ENCODE measurements around the gene ZNF189.

ZNF189 gene
- long read RNA-seq, donor 1, partial matches to known transcripts = 0 of 6 reads
- long read RNA-seq, donor 1, other reads (novel, unspliced or antisense) = 0 of 6 reads
- long read RNA-seq, donor 2, partial matches to known transcripts = 0 of 3 reads
- long read RNA-seq, donor 2, other reads (novel, unspliced or antisense) = 0 of 3 reads
- long read RNA-seq, donor 3, partial matches to known transcripts = 0 of 2 reads
- long read RNA-seq, donor 3, other reads (novel, unspliced or antisense) = 0 of 2 reads
- long read RNA-seq, donor 4, transcript ZNF189-203 (3 exons, 3,134 nt) = major isoform, 5 of 9 reads
- long read RNA-seq, donor 4, partial matches to known transcripts = 0 of 9 reads
- long read RNA-seq, donor 4, other reads (novel, unspliced or antisense) = 0 of 9 reads
- long read RNA-seq, donor 5, transcript ZNF189-203 (3 exons, 3,134 nt) = major isoform, 6 of 616 reads
- long read RNA-seq, donor 5, partial matches to known transcripts = 373 of 616 reads
- long read RNA-seq, donor 5, other reads (novel, unspliced or antisense) = 236 of 616 reads
- long read RNA-seq, donor 6, partial matches to known transcripts = 0 of 6 reads
- long read RNA-seq, donor 6, other reads (novel, unspliced or antisense) = 0 of 6 reads
- long read RNA-seq, donor 7, transcript ZNF189-203 (3 exons, 3,134 nt) = major isoform, 9 of 10 reads
- long read RNA-seq, donor 7, partial matches to known transcripts = 0 of 10 reads
- long read RNA-seq, donor 7, other reads (novel, unspliced or antisense) = 0 of 10 reads
- long read RNA-seq, donor 8, partial matches to known transcripts = 9 of 14 reads
- long read RNA-seq, donor 8, other reads (novel, unspliced or antisense) = 0 of 14 reads

DNA sequence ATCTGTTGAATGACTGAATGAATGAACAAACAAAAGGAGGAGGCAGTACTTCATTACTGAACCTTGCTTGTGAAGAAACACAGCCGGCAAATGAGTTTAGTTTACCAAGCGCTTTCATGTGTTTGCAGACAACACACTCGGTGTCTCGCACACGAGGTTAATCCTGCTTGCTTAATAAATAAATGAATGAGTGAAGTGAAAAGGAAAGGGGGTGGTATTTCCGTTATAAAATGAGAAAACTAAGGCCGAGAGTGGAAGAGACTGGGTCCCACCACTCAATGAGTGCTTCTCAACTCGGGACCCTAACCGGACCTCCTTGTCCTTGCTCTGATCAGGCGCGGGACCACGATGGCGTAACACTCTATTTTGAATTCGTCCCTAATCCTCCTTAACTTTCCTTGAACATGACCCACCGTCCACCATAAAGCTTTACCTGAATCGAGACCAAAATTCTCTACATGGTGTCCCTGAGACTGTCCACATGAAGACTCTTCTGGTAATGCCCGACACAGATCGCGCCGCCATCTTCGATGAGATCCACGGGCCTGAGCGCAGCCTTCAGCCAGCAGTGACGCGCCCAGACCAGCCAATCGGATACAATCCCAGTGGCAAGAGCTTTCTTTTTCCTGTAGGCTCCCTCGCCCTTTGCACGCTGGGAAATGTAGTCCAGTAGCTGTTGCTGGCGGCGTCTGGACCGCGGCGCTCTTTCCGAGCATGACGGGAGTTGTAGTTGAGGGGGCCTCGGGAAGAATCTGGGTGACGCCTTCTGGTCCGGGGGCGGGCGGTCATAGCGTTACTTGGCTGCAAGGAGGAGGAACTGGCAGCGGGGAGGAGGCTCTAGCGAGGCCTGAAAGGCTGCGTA, at the start of gene ZNF189, which contains the start of gene MRPL50:
Gene ZNF189, plus strand, starts transcription at position 784 of the 862 bp plus-strand sequence. CDS start 306 bp downstream, outside the sequence.
Gene MRPL50, minus strand, starts transcription at position 551 of the 862 bp plus-strand sequence. Its CDS starts 26 bp downstream, at position 525.
- DNase-seq = peak; percentile 92

DNA sequence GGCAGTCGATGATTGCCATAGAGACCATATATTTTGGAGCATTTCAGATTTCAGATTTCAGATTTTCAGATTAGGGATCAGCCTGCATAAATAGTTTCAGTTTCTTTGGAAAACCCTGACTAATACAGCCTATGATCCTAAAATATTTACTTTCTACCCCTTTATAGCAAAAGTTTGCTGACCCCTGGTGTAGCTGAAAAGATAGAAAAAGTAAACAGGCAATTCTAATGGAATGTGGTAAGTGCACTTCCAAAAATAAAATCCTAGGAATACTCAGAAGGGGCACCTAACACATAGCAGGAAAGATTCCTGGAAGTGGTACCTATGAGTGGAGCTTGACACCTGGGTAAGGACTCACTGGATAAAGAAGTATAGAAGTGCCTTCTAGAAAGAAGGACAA, 48.4 kb upstream of the ZNF189 start:
- no peak for DNase-seq

DNA sequence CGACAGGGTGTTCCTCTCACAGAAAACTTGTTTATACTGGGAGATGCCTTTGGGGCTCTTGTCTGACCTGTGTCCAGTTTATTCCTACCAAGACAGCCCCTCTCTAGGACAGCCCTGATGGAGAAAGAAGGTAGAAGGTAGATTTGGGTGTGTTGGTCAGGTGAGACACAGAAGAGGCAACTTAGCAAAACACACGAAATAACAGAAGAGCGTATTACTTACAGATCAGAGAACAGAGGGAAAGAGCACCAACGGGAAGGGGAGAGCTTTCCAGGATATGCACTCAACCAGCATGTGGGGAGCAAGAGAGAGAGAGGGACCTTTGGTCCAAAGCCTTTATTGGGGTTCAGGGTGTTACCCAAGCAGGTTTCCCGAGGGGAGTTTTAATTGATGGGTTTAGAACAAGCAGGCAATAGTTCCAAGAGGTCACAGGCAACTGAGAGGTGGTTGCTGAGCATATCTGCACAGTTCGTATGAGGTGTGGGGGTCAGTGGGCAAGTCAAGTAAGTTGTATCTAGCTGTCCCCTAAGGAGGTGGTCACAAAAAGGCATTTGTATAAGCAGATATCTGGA, 45.7 kb upstream of the ZNF189 start:
- DNase-seq = no peak

DNA sequence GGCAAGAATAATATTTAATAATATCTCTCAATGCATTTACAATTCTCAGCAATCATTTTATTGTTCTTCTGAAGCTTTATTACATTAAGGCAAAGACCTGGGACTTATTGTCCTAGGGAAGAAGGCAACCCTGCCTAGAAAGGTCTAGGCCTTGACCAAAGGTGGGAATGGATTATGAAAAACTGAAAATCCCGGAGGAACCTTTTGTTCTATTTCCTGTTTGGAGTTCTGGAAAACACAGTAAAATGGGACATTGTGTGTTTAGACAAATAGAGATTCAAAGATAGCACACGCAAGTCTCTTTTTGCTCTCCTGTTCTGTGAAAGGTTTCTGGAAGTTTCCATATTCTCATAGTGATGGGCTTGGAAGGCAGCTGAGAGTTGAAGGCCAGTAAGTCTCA, 45.0 kb upstream of the ZNF189 start:
- DNase-seq = no peak

DNA sequence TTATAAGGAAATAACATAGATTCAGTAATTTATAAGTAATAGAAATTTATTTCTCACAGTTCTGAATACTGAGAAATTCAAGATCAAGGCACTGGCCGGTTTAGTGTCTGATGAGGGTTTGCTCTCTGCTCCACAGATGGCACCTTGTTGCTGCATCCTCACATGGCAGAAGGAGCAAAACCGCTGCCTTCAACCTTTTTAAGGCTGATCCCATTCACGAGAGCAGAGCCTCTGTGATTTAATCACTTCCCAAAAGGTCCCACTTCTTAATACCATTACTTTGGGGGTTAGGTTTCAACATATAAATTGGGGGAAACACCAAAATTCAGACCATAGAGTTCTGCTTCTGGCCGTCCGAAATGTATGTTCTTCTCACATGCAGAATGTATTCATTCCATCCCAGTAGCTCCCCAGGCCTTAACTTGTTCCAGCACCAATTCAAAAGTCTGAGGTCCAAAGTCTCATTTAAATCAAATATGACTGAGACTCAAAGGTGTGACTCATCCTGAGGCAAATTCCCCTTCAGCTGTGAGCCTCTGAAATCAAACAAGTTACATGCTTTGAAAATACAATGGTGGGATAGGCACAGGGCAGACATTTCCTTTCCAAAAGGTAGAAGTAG, 44.4 kb upstream of the ZNF189 start:
- DNase-seq = no peak

DNA sequence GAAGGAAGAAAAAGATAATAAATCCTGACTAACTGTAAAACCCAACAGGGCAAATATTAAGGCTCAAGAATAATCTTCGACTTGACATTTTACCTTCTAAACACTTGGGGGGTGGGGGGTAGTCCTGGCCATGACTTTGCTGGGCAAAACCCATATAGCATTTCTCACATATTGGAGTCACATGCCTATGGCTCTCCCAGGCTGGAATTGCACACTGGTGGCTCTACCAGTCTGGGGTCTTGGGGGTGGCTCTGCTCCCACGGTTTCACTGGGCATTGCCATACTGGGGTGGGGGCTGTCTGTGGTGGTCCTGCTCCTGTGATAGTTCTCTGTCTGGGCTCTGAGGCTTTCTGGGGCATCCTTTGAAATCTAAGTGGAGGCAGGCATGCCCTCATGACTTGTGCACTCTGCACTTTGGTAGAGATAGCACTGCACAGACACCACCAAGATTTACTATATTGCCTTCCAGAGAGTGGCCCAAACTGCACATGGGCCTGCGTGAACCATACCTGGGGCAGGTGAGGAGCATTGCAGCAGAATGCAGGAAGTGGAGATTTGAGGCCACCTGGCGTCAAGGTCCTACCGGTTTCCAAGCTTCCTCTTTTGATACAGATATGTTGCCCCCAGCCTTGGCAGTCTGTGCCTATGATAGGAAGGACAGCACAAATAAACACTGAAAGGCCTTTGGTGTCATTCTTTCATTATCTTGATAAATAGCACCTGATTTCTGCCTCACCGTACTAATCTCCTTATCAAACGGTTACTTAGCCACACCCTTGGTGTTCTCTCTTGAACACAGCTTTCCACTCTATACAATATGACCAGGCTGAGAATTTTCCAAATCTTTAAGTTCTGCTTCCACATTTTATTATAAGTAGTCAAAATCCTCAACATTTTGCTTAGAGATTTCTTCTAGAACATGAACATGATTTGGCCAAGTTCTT, 43.6 kb upstream of the ZNF189 start:
- DNase-seq = no peak

DNA sequence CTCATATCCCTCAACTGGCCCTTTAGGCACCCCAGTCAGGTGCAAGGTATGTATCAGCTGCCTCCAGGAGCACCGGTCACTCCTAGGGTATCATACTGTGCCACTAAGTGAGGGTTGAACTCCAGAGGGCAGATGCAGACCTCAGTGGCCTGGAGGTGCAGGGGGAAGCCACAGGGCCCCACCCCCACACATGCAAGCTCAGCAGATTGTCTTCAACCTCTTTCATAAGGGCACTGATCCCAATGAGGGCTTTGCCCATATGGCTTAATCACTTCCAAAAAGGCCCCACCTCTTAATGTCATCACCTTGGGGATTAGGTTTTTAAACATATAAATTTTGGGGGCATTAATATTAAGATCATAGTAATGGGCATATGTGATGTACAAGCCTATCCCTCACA, 42.0 kb upstream of the ZNF189 start:
- DNase-seq = no peak

DNA sequence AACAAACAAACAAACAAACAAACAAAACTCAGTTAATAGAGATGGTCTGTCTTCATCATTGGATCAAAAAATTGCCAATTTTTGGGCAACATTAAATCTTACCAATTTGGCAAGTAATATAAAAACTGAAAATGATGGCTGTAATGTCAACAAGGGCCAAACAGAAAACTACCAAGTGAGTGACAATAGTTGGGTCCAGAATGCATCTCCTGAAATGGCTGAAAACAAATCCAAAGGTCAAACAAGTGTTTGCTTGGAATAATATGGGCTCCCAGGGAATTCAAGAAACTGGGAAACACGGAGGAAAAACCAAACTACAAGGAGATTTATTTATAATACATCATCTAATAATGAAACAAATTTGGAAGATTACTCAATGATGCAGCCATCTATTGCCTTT, 39.0 kb upstream of the ZNF189 start:
- no peak for DNase-seq

DNA sequence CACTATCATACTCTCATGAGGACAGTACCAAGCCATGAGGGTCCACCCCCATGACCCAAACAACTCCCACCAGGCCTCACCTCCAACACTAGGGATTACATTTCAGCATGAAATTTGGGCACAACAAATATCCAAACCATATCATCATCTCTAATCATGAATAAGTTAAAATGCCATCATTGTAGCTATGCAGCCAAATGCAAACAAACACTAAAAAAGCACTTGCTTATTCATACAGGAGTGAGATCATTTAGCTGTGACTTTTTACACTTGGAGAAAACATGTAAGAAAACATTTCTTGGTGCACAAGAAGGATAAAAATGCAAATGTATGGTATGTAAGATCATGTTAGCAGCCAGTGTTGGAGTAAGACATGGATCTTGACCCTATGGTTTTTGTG, 38.0 kb upstream of the ZNF189 start:
- DNase-seq = no peak

DNA sequence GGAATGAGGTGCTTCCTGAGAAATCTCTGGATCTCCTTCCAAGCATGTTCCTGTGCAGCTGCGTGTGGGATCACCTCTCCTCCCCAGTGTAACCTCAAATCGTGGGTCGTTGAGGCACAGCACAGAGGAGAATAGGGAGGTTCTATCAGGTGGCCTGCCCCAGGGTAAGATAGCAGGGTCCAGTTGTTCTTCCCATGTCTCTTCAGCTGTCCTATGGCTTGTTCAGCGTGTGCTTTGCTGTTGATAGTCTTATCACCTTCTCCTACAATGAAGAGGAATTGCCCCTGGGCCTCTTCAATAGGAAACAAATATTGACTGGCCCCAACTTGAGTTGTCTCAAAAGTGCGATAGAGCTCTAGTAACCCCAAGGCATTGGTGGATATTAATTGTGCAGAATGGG, 36.2 kb upstream of the ZNF189 start:
- no peak for DNase-seq

DNA sequence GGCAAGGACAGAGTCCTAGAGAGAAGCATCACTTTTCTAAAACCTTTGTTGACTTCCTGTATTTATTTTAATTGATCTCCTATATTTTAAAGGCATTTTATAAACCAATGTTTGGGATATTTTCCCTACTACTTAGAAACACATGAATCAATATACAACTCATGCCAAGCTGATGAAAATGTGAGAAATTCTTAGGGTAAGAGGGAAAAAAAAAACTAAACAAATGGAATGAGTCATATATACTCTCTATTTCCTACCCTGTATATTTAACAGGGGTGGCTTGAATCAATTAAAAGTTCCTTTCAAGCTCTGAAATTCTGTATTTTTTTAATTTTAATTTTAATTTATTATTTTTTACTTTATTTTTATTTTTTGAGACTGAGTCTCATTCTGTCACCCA, 33.5 kb upstream of the ZNF189 start:
- no peak for DNase-seq

DNA sequence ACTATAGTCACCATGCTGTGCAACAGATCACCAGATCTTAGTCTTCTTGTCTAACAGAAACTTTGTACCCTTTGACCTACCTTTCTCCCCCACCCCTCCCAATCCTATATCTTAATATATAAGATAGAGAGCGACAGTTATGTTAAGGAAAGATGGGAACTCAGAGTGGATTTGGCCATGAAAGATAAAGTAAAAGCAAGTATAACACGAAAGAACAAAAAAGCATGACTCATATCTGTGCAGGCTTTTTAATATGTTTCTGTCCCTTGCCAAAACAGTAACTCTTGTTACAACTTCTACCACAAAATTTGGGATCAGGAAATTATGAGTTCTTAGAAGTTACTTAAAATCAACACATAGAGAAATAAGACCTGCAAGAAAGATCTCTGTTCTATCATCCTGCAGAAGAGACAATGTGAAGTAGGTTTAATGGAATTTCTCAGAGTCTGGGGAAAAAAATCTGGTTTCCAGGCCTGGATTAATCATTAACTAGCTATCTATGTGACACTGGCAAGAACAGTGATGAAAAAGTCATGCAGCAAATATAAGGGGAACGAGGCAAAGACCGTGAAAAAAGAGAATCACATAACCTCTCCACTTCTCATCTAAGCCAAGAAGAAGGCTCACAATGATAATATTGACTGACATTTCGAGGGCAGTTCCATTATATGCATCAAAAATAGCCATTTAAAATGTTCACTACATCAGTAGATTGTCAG, 32.5 kb upstream of the ZNF189 start:
- no peak for DNase-seq

DNA sequence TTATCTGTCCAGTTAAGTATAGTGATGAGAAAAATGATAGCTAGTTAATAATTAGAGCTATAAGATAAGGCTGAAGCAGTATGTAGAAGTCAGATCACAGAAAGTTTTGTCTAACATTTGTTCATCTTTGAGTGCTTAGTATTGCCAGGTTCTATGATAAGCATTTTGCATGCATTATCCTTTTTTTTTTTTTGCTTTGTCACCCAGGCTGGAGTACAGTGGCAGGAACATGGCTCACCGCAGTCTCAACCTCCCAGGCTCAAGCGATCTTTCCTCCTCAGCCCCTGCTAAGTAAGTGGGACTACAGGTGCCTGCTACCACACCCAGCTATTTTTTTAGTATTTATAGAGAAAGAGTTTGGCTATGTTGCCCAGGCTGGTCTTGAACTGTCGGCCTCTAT, 31.3 kb upstream of the ZNF189 start:
- DNase-seq = no peak

DNA sequence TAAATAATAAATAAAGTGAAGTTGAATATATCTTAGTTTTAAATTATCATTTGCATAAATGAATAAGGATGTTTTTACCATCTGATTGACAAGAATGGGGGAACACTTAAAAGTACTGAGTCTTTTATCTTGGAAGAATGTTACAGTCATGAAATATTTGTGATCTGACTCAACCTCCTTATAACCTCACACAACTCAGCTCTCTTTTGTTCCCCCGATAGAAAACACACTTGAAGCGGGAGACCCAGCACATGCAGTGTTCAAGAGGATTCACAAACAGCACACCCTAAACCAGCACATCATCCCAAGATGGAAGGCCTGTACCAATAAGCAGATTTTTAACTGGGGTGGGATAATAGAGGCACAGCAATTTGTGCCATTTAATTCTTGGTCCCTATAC, 29.4 kb upstream of the ZNF189 start:
- no peak for DNase-seq

DNA sequence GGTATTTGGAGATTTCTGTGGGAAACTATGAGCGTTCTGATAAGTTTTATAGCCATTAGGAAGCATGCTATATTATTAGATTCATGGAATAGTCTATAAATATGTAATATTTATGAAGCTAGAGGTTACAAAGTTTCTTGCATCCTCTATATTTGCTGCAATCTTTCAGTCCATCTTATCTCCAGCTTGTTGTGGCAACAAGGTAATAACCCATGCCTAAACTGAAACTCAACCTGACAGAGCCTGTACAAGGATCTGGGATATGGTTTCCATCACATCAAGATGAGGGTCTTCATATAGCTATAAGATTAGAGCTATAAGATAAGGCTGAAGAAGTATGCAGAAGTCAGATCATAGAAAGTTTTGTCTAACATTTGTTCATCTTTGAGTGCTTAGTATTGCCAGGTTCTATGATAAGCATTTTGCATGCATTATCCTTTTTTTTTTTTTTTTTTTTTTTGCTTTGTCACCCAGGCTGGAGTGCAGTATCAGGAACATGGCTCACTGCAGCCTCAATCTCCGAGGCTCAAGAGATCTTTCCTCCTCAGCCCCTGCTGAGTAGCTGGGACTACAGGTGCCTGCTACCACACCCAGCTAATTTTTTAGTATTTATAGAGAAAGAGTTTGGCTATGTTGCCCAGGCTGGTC, 28.6 kb upstream of the ZNF189 start:
- DNase-seq = no peak

DNA sequence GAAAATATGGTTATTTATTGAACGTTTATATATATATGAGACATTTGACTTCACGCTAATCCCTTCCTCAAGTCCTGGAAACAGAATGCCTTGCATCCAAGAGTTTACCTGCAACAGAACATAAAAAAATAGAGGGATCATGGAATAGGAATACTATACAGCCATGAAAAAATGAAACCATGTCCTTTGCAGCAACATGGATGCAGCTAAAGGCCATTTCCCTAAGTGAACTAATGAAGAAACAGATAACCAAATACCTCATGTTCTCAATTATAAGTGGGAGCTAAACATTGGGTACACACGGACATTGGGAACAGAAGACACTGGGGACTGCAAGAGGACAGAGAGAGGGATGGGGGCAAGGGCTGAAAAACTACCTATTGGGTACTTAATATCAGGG, 26.8 kb upstream of the ZNF189 start:
- no peak for DNase-seq

DNA sequence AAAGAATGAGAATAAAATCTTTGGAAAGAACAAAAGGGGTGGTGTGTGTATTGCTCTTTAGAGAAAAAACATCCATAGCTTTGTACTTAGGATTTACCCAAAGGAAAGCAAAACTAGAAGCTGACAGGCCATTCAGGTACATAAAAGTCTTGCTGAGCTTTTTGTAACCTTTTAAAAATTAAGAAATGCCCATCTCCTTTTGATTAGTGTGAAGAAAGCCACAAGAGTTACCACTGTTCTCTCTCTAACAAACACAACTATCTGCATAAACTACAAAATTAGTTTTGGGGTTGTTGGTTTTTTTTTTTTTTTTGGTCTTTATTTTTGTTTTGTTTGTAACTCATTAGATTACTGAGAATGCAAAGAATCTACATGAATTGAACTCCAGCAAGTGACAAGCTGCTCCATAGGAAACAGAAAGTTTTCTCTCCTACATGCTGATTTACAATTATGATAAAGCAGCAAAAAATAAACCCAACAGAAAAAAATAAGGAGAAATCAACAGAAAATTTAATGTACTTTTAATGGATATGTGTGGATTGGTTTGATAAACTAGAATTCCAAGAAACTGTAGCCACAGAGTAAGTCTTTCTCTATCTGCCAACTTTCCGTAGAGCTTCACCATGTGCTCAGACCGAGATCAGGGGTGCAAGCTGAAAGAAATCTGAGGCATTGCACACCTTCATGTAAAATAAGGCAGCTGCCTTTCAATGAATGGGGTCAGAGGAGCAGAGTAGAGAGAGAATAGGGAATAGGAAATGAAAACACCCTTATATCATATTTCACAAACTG, 26.1 kb upstream of the ZNF189 start:
- DNase-seq = no peak

DNA sequence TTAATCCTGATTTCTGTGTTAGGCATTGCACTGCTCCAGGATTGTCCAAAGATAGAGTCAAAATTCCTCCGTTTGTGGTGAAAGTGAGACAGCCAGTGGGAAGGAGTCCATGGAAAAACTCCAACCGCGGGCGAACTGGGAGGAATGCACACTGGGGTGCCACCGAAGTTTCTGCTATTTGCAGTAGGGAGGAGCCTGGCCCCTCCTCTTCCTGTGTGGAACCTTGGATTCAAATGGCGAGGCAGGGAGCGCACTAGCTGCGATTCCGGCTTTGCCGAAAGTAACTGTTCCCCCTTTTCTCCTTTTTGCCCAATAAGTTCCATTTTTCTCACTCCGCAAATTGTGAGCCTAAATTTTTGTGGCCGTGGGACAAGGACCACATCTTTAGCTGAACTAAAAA, 23.1 kb upstream of the ZNF189 start:
- DNase-seq = no peak
